ENCODE results near the gene MAGEA9.

DNA sequence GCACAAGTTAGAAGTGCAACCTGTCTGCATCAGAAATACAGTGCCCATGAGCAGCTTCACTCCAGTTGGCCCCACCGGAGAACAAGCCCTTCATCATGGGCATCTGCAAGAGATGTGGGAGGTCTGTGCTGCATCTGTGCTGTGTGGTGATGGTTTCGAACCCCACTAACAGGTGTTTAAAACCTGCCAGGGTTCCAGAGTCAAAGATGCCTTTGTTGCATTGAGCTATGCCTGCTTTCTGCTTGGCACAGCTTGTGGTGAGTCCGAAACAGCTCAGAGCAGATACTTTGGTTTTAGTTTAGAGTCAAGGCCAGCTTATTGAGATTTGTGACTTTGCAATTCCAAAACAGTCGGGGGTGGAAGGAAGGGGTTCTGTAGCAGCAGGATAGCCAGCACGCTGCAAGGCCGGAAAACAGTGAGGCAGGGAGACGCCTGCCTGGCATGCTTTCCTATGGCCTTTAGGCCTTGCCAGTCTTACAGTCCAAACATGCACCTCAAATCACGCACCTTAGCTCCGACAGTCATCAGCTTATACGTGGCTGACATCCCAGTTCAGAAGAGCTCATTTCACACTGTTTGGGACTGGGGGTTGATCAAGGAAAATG, 21.8 kb downstream of the MAGEA9 start:
- TF ChIP-seq POU2F2 (IDR thresholded peaks at IDR 0.05; ENCODE audit: low read depth, low read length) (no peak), SPI1 (IDR thresholded peaks at IDR 0.05; ENCODE audit: low read depth, low read length) (no peak), POLR2AphosphoS5 (IDR thresholded peaks at IDR 0.05; ENCODE audit: low read depth, low read length) (no peak), TAF1 (IDR thresholded peaks at IDR 0.05; ENCODE audit: low read depth, low read length) (no peak), POLR2A (IDR thresholded peaks at IDR 0.05; ENCODE audit: low read depth, low read length) (no peak), PAX5 (IDR thresholded peaks at IDR 0.05; ENCODE audit: insufficient read depth, low read length, severe bottlenecking) (no peak)

Measured in GM12891 (cell line).